Prostate gland (tissue), 2 donors: ENCODE data around the gene ATP13A1. TPM values are rescaled to one million over a fixed set of nuclear protein-coding genes. Genes with fewer than 3 reads are reported as not detected.
"Not testable (repeated sequence)": the region's sequence is repeated elsewhere in the genome, so short reads cannot be mapped to it uniquely, and the experiment has no call there.

Experiments used
- DNase-seq: peaks from one replicate; pipeline ENCODE4 v3.0.0-alpha.2; 2019; ENCODE audit warnings: low spot score
- H3K27ac ChIP-seq, 2 donors: fragments of 200-600 bp; sonication (generic); 2 replicates each; pipeline ENCODE4 v1.5.1; 2017 to 2019
- H3K27me3 ChIP-seq: fragments of 200-600 bp; sonication (generic); replicated peaks from 2 replicates; pipeline ENCODE4 v1.5.1; 2019; ENCODE audit not compliant: insufficient read depth
- H3K36me3 ChIP-seq, 2 donors: fragments of 200-600 bp; sonication (generic); 1 replicate in 1 of 2; 2 replicates in 1 of 2; pipeline versions ENCODE4 v1.5.1 to v1.8.1; 2017 to 2019
- H3K4me1 ChIP-seq: fragments of 200-600 bp; sonication (generic); replicated peaks from 2 replicates; pipeline ENCODE4 v1.5.1; 2019
- H3K4me3 ChIP-seq, 2 donors: fragments of 200-600 bp; sonication (generic); 2 replicates each; pipeline ENCODE4 v1.5.1; 2017 to 2019
- H3K9me3 ChIP-seq: fragments of 200-600 bp; sonication (generic); 2 replicates; pipeline ENCODE4 v1.5.1; 2017
- CTCF ChIP-seq, 4 experiments: fragments of 200-600 bp in 2 of 4; fragments of 450-650 bp in 2 of 4; sonication (generic) in 2 of 4; IDR thresholded peaks; 1 replicate in 3 of 4; 2 replicates in 1 of 4; pipeline ENCODE4 v1.5.1; 2016 to 2019; ENCODE audit warnings: antibody characterized with exemption in 4 of 4, mild to moderate bottlenecking in 2 of 4, moderate library complexity in 2 of 4
- POLR2A ChIP-seq: fragments of 450-650 bp; IDR thresholded peaks from one replicate; pipeline ENCODE4 v1.6.1; 2016; ENCODE audit warnings: antibody characterized with exemption, mild to moderate bottlenecking
- POLR2AphosphoS5 ChIP-seq: sonication (generic); formaldehyde crosslinking; IDR thresholded peaks from one replicate; pipeline ENCODE4 v1.6.1; 2017; ENCODE audit warnings: antibody characterized with exemption
- WGBS: methylation state at CpG from one replicate; pipeline ENCODE4 v1.1.5; 2018; 5-methylcytosine and 5-hydroxymethylcytosine counted together
- intact Hi-C: fragments of 100-400 bp; cut with DNase I; formaldehyde crosslinking; loops from one replicate; pipeline ENCODE4 v1.14.2; 2022
- total RNA-seq, 2 donors: library from RNA; depleted of rRNA; stranded (reverse); fragments of >200 nt; gene quantifications; one replicate each; pipeline ENCODE4 v1.1.0, GENCODE V29; 2016

Gene ATP13A1
- total RNA-seq, 2 donors from 2014 or later = 227 to 315 TPM

- WGBS = 83% methylated on average over 10 of the region's 10 CpGs
- Histone ChIP-seq H3K4me3 (no peak overlapping the region), H3K36me3 (no peaks in the 10 kb centered on the region), H3K4me1 (no peaks in the 10 kb centered on the region), H3K27me3 (no peaks in the 10 kb centered on the region), H3K27ac (no peak overlapping the region), H3K9me3 (no peaks in the 10 kb centered on the region)
- intact Hi-C loops = no loop called here
- no peak for DNase-seq
- TF ChIP-seq POLR2A (no peak), POLR2AphosphoS5 (no peak), CTCF (IDR thresholded peaks at IDR 0.05) (no peak)
Observed at GRCh38 chr19:19610376-19611202, 52.9 kb downstream of the ATP13A1 start.

GRCh38 chr19:19606686-19607085 is 56.8 kb downstream of the ATP13A1 start:
- H3K9me3 ChIP-seq, DNase-seq, H3K36me3 ChIP-seq, H3K4me1 ChIP-seq, H3K4me3 ChIP-seq, H3K27me3 ChIP-seq, intact Hi-C loops, H3K27ac ChIP-seq: not testable (repeated sequence)
- 92% methylated on average over 8 of the region's 8 CpGs for WGBS

- TF ChIP-seq POLR2A (no peak), POLR2AphosphoS5 (no peak), CTCF (IDR thresholded peaks at IDR 0.05) (no peak)
- no peak for DNase-seq
- intact Hi-C loops = no loop called here
- Histone ChIP-seq H3K4me3 (no peak overlapping the region), H3K4me1 (no peaks in the 10 kb centered on the region), H3K36me3 (no peaks in the 10 kb centered on the region), H3K27me3 (no peaks in the 10 kb centered on the region), H3K27ac (no peak overlapping the region), H3K9me3 (no peaks in the 10 kb centered on the region)
- WGBS = 71% methylated on average over 1 of the region's 1 CpG
Observed at GRCh38 chr19:19606021-19606420, 57.5 kb downstream of the ATP13A1 start.

- TF ChIP-seq POLR2A = no peak
- no peak for TF ChIP-seq CTCF (IDR thresholded peaks at IDR 0.05)
- TF ChIP-seq POLR2AphosphoS5 = no peak
- WGBS = 51% methylated on average over 3 of the region's 3 CpGs
- H3K4me1 ChIP-seq = no peaks in the 10 kb centered on the region
- no peak for DNase-seq
- no peaks in the 10 kb centered on the region for H3K27me3 ChIP-seq
- intact Hi-C loops = no loop called here
- H3K4me3 ChIP-seq = no peak overlapping the region
- no peak overlapping the region for H3K27ac ChIP-seq
- no peaks in the 10 kb centered on the region for H3K36me3 ChIP-seq
- no peaks in the 10 kb centered on the region for H3K9me3 ChIP-seq
Observed at GRCh38 chr19:19602713-19603324, 60.7 kb downstream of the ATP13A1 start.

GRCh38 chr19:19602136-19602712 is 61.3 kb downstream of the ATP13A1 start:
- Histone ChIP-seq H3K4me3 (no peak overlapping the region), H3K27ac (no peak overlapping the region), H3K36me3 (no peaks in the 10 kb centered on the region), H3K4me1 (no peaks in the 10 kb centered on the region), H3K27me3 (no peaks in the 10 kb centered on the region), H3K9me3 (no peaks in the 10 kb centered on the region)
- TF ChIP-seq CTCF (IDR thresholded peaks at IDR 0.05) (no peak), POLR2A (no peak), POLR2AphosphoS5 (no peak)
- no peak for DNase-seq
- intact Hi-C loops = no loop called here
- 75% methylated on average over 9 of the region's 9 CpGs for WGBS
